Endodermal cell (in vitro differentiated cells): ENCODE measurements around the gene ARHGAP26. TPM values are rescaled to one million over a fixed set of nuclear protein-coding genes. Genes with fewer than 3 reads are reported as not detected.

ENCODE experiments used
- DNase-seq: peaks from one replicate; pipeline ENCODE4 v3.0.0-alpha.2; 2017
- H3K27ac ChIP-seq: 2 replicates; pipeline ENCODE4 v1.5.1; 2013; ENCODE audit warnings: mild to moderate bottlenecking, low read depth, low read length, moderate library complexity
- H3K27me3 ChIP-seq: 2 replicates; pipeline ENCODE4 v1.6.1; 2013; ENCODE audit warnings: mild to moderate bottlenecking, low read length, moderate library complexity; ENCODE audit not compliant: insufficient read depth, control insufficient read depth, poor library complexity, severe bottlenecking
- H3K36me3 ChIP-seq: 2 replicates; pipeline ENCODE4 v1.7.0; 2013; ENCODE audit warnings: mild to moderate bottlenecking, low read length, moderate library complexity; ENCODE audit not compliant: control insufficient read depth, insufficient read depth
- H3K4me1 ChIP-seq: one replicate; pipeline ENCODE4 v1.7.0; 2013; ENCODE audit warnings: low read length; ENCODE audit not compliant: control insufficient read depth, insufficient read depth
- H3K4me3 ChIP-seq: 2 replicates; pipeline ENCODE4 v1.5.1; 2013; ENCODE audit warnings: mild to moderate bottlenecking, low read length, moderate library complexity
- H3K9ac ChIP-seq: 2 replicates; pipeline ENCODE4 v1.6.1; 2013; ENCODE audit warnings: mild to moderate bottlenecking, low read length, moderate library complexity; ENCODE audit not compliant: poor library complexity, severe bottlenecking; ENCODE audit errors: extremely low read depth
- H3K9me3 ChIP-seq: 2 replicates; pipeline ENCODE4 v1.6.1; 2013; ENCODE audit warnings: mild to moderate bottlenecking, low read length, moderate library complexity; ENCODE audit not compliant: control insufficient read depth
- H3K27ac Mint-ChIP-seq: 2 replicates; pipeline ENCODE4 v1.8.0; 2020; ENCODE audit warnings: mixed read lengths
- H3K27me3 Mint-ChIP-seq: 2 replicates; pipeline ENCODE4 v1.8.0; 2021; ENCODE audit warnings: mild to moderate bottlenecking, mixed read lengths; ENCODE audit not compliant: insufficient read depth
- H3K36me3 Mint-ChIP-seq: 2 replicates; pipeline ENCODE4 v1.8.0; 2020; ENCODE audit warnings: low read depth, mixed read lengths
- H3K4me1 Mint-ChIP-seq: 2 replicates; pipeline ENCODE4 v1.8.0; 2020; ENCODE audit warnings: mixed read lengths
- H3K4me3 Mint-ChIP-seq: 2 replicates; pipeline ENCODE4 v1.8.0; 2020; ENCODE audit warnings: mild to moderate bottlenecking, moderate library complexity, mixed read lengths
- H3K9me3 Mint-ChIP-seq: 2 replicates; pipeline ENCODE4 v1.8.0; 2020; ENCODE audit warnings: mild to moderate bottlenecking, mixed read lengths
- CTCF ChIP-seq: fragments of 200-600 bp; sonication (generic); conservative IDR thresholded peaks from 2 replicates; pipeline ENCODE4 v1.5.0; 2021; ENCODE audit warnings: antibody characterized with exemption, mild to moderate bottlenecking
- WGBS, 2 experiments: methylation state at CpG; one replicate each; pipeline versions ENCODE4 v1.1.5 to v1.1.7; 2013; ENCODE audit warnings: missing lambda C conversion rate in 2 of 2, mixed read lengths in 1 of 2; ENCODE audit not compliant: insufficient coverage in 1 of 2, insufficient read length in 1 of 2; 5-methylcytosine and 5-hydroxymethylcytosine counted together
- total RNA-seq, 2 donors: library from RNA; stranded (reverse); fragmentation: NEBNext Ultra II Directional in 1 of 2; extraction: Animal tissue kit (Norgen Biotek cat#: 25700) in 1 of 2; gene quantifications; 2 replicates in 1 of 2; 3 replicates in 1 of 2; pipeline ENCODE4 v1.2.1, GENCODE V29; 2021

Gene ARHGAP26
- total RNA-seq, 2 donors from 2014 or later, result 49.2 to 60.5 TPM

GRCh38 chr5:142938266-142938880 lies 168.2 kb downstream of the ARHGAP26 start:
- no peak overlapping the region for H3K4me3 Mint-ChIP-seq
- TF ChIP-seq CTCF, result no peak
- no peak overlapping the region for H3K4me3 ChIP-seq
- H3K4me1 Mint-ChIP-seq, result peaks cover 2% of the 10 kb centered on the region
- no peak overlapping the region for H3K27ac Mint-ChIP-seq
- no peaks in the 10 kb centered on the region for H3K4me1 ChIP-seq
- peaks cover 6% of the 10 kb centered on the region for H3K36me3 Mint-ChIP-seq
- H3K27me3 ChIP-seq, result no peaks in the 10 kb centered on the region
- no peak for DNase-seq
- H3K27ac ChIP-seq, result no peak overlapping the region
- H3K9me3 ChIP-seq, result no peaks in the 10 kb centered on the region
- no peaks in the 10 kb centered on the region for H3K36me3 ChIP-seq
- no peaks in the 10 kb centered on the region for H3K9me3 Mint-ChIP-seq
- WGBS, 2 experiments, result 83 to 95% methylated on average over 4 of the region's 4 CpGs
- no peaks in the 10 kb centered on the region for H3K27me3 Mint-ChIP-seq
- no peak overlapping the region for H3K9ac ChIP-seq

- Mint-ChIP-seq H3K27ac (no peak overlapping the region), H3K4me3 (no peak overlapping the region), H3K36me3 (peaks cover 5% of the 10 kb centered on the region), H3K9me3 (no peaks in the 10 kb centered on the region), H3K27me3 (no peaks in the 10 kb centered on the region), H3K4me1 (peaks cover 2% of the 10 kb centered on the region)
- no peak overlapping the region for H3K27ac ChIP-seq
- no peak overlapping the region for H3K9ac ChIP-seq
- no peaks in the 10 kb centered on the region for H3K36me3 ChIP-seq
- 94 to 100% methylated on average over 2 to 3 of the region's 3 CpGs for WGBS, 2 experiments
- no peak for TF ChIP-seq CTCF
- no peak overlapping the region for H3K4me3 ChIP-seq
- DNase-seq, result no peak
- no peaks in the 10 kb centered on the region for H3K9me3 ChIP-seq
- no peaks in the 10 kb centered on the region for H3K4me1 ChIP-seq
- H3K27me3 ChIP-seq, result no peaks in the 10 kb centered on the region
Observed at GRCh38 chr5:142939006-142939405, 168.8 kb downstream of the ARHGAP26 start.

- H3K4me3 Mint-ChIP-seq, result no peak overlapping the region
- no peaks in the 10 kb centered on the region for H3K9me3 Mint-ChIP-seq
- no peak for TF ChIP-seq CTCF
- no peaks in the 10 kb centered on the region for H3K9me3 ChIP-seq
- 80 to 96% methylated on average over 1 to 3 of the region's 4 CpGs for WGBS, 2 experiments
- H3K27ac Mint-ChIP-seq, result no peak overlapping the region
- no peak overlapping the region for H3K9ac ChIP-seq
- no peak overlapping the region for H3K4me3 ChIP-seq
- H3K4me1 Mint-ChIP-seq, result peaks cover 3% of the 10 kb centered on the region
- no peaks in the 10 kb centered on the region for H3K27me3 Mint-ChIP-seq
- H3K36me3 Mint-ChIP-seq, result peaks cover 2% of the 10 kb centered on the region
- H3K36me3 ChIP-seq, result no peaks in the 10 kb centered on the region
- H3K4me1 ChIP-seq, result no peaks in the 10 kb centered on the region
- DNase-seq, result no peak
- no peak overlapping the region for H3K27ac ChIP-seq
- no peaks in the 10 kb centered on the region for H3K27me3 ChIP-seq
Observed at GRCh38 chr5:142939884-142940283, 169.7 kb downstream of the ARHGAP26 start.
